Bronchial epithelial cell (primary cell): ENCODE measurements around the gene C1QTNF4. TPM values are rescaled to one million over a fixed set of nuclear protein-coding genes. Genes with fewer than 3 reads are reported as not detected.
"Not testable (repeated sequence)": the region's sequence is repeated elsewhere in the genome, so short reads cannot be mapped to it uniquely, and the experiment has no call there.

ENCODE experiments used
- DNase-seq: peaks from one replicate; pipeline ENCODE4 v3.0.0-alpha.2; 2010; ENCODE audit warnings: low read depth
- FAIRE-seq: peaks from 2 replicates; lab custom pipeline; 2011; peaks lifted over from hg19 to GRCh38; lab: Jason Lieb, UNC
- H3K27me3 ChIP-seq: 2 replicates; pipeline ENCODE4 v1.5.1; 2011; ENCODE audit warnings: low read length; ENCODE audit not compliant: control insufficient read depth, insufficient read depth
- H3K36me3 ChIP-seq: 2 replicates; pipeline ENCODE4 v1.5.1; 2011; ENCODE audit warnings: low read length; ENCODE audit not compliant: control insufficient read depth, insufficient read depth
- H3K4me3 ChIP-seq: 2 replicates; pipeline ENCODE4 v1.5.1; 2011; ENCODE audit warnings: mild to moderate bottlenecking, low read depth, low read length, control low read depth
- total RNA-seq: library from RNA; depleted of rRNA; stranded (reverse); fragments of >200 nt; gene quantifications from 2 replicates; pipeline ENCODE4 v1.2.1, GENCODE V29; 2014
- TF ChIP-seq, protein P1 (sequence below): IDR thresholded peaks from 2 replicates; pipeline ENCODE4 v1.5.1; 2011; ENCODE audit warnings: mild to moderate bottlenecking, moderate library complexity, low read length, control low read depth, inconsistent platforms; ENCODE audit not compliant: insufficient read depth, severe bottlenecking

Gene C1QTNF4
- total RNA-seq, 1 donor from 2014 or later = 0.26 TPM

- TF ChIP-seq, protein P1, sequence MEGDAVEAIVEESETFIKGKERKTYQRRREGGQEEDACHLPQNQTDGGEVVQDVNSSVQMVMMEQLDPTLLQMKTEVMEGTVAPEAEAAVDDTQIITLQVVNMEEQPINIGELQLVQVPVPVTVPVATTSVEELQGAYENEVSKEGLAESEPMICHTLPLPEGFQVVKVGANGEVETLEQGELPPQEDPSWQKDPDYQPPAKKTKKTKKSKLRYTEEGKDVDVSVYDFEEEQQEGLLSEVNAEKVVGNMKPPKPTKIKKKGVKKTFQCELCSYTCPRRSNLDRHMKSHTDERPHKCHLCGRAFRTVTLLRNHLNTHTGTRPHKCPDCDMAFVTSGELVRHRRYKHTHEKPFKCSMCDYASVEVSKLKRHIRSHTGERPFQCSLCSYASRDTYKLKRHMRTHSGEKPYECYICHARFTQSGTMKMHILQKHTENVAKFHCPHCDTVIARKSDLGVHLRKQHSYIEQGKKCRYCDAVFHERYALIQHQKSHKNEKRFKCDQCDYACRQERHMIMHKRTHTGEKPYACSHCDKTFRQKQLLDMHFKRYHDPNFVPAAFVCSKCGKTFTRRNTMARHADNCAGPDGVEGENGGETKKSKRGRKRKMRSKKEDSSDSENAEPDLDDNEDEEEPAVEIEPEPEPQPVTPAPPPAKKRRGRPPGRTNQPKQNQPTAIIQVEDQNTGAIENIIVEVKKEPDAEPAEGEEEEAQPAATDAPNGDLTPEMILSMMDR = no peak
- no peaks in the 10 kb centered on the region for H3K27me3 ChIP-seq
- H3K4me3 ChIP-seq = no peak overlapping the region
- peaks cover 12% of the 10 kb centered on the region for H3K36me3 ChIP-seq
- FAIRE-seq = no peak
- no peak for DNase-seq
Measured at GRCh38 chr11:47569646-47570045, 24.6 kb downstream of the C1QTNF4 start.

DNA sequence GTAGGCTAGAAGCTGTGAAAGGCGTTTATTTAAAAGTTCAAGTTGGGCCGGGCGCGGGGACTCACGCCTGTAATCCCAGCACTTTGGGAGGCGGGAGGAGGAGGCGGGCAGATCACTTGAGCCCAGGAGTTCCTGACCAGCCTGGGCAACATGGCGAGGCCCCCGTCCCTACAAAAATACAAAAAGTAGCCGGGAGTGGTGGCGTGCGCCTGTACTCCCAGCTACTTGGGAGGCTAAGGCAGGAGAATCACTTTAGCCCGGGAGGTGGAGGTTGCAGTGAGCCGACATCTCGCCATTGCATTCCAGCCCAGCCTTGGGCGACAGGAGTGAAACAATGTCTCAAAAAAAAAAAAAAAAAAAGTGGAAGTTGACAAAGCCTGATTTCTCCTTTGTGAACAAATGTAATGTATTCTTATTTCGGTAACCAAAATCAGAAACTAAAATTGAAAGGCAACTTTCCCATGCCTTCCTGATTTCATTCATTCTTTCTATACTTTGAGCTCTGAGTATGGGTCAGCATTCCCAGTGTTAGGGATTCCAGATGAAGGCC is 28.0 kb downstream of the C1QTNF4 start:
- TF ChIP-seq, protein P1 = no peak
- DNase-seq (no peak), FAIRE-seq (no peak)

GRCh38 chr11:47565340-47566148 is 28.7 kb downstream of the C1QTNF4 start, which contains the start of gene PTPMT1:
PTPMT1 (plus strand) TSS chr11:47565599; CDS start chr11:47565623, 24 bp downstream.
- Histone ChIP-seq H3K36me3 (peaks cover 3% of the 10 kb centered on the region), H3K27me3 (no peaks in the 10 kb centered on the region), H3K4me3 (peak within 1 kb of the TSS; percentile 88)
- DNase-seq = peak; percentile 33
- TF ChIP-seq, protein P1 = no peak
- FAIRE-seq = no peak

More for the DNA sequence above, 28.0 kb downstream of the C1QTNF4 start:
- Histone ChIP-seq H3K36me3 (peaks cover 3% of the 10 kb centered on the region), H3K4me3 (peak overlapping the region; percentile 88), H3K27me3 (no peaks in the 10 kb centered on the region)

DNA sequence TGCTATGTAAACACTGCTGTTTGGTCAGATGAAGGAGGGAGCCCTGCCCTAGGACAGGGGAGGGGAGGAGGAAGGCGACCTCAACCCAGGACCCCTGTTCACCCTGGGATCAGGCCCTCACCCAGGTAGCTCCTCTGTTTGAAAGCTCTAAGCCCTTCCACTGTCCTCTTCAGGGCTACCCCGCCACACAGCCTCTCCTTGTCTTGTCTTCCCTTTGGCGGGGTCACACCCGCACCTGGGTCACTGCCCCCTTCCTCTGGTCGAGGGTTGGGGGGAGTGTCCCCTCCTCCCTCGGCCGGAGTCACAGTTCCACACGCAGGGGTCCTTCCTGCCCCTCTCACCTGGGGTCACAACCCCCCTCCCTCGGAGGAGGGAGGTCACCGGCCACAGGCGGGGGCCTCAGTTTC is 29.3 kb downstream of the C1QTNF4 start:
- H3K27me3 ChIP-seq = no peaks in the 10 kb centered on the region
- DNase-seq (no peak), FAIRE-seq (no peak)
- H3K4me3 ChIP-seq = peak overlapping the region; percentile 88
- peaks cover 3% of the 10 kb centered on the region for H3K36me3 ChIP-seq
- TF ChIP-seq, protein P1 = no peak

GRCh38 chr11:47564366-47564765 is 29.8 kb downstream of the C1QTNF4 start:
- not testable (repeated sequence) for DNase-seq, H3K36me3 ChIP-seq, FAIRE-seq, H3K27me3 ChIP-seq, H3K4me3 ChIP-seq

GRCh38 chr11:47562393-47562792 is 31.8 kb downstream of the C1QTNF4 start:
- not testable (repeated sequence) for H3K36me3 ChIP-seq, H3K4me3 ChIP-seq, DNase-seq, H3K27me3 ChIP-seq, FAIRE-seq
